IgD-negative memory B cell (primary cell): Measurements from ENCODE around the gene ADSS2. TPM values are rescaled to one million over a fixed set of nuclear protein-coding genes. Genes with fewer than 3 reads are reported as not detected.
"Not testable (repeated sequence)": the region's sequence is repeated elsewhere in the genome, so short reads cannot be mapped to it uniquely, and the experiment has no call there.

ENCODE experiments used
- H3K27ac Mint-ChIP-seq, 3 donors: one replicate each; pipeline ENCODE4 v1.8.0; 2020 to 2022; ENCODE audit warnings: mild to moderate bottlenecking in 3 of 3, mixed read lengths in 3 of 3, moderate library complexity in 1 of 3
- H3K27me3 Mint-ChIP-seq: one replicate; pipeline ENCODE4 v1.8.0; 2021; ENCODE audit warnings: mixed read lengths
- H3K36me3 Mint-ChIP-seq: one replicate; pipeline ENCODE4 v1.8.0; 2020; ENCODE audit warnings: mild to moderate bottlenecking, mixed read lengths
- H3K4me1 Mint-ChIP-seq, 3 donors: one replicate each; pipeline ENCODE4 v1.8.0; 2020 to 2022; ENCODE audit warnings: mixed read lengths in 3 of 3, mild to moderate bottlenecking in 1 of 3
- H3K4me3 Mint-ChIP-seq, 4 donors: one replicate each; pipeline ENCODE4 v1.8.0; 2020 to 2022; ENCODE audit warnings: mild to moderate bottlenecking in 4 of 4, mixed read lengths in 4 of 4, moderate library complexity in 3 of 4
- H3K9me3 Mint-ChIP-seq, 3 donors: one replicate each; pipeline ENCODE4 v1.8.0; 2020 to 2021; ENCODE audit warnings: mixed read lengths in 3 of 3, mild to moderate bottlenecking in 1 of 3
- polyA plus RNA-seq: library from polyadenylated mRNA; unstranded; fragments of 300-500 nt; fragmentation: Illumina TruSeq; gene quantifications from one replicate; pipeline ENCODE4 v1.2.3, GENCODE V29; 2021

The ADSS2 gene
- 19.6 TPM for polyA plus RNA-seq

DNA sequence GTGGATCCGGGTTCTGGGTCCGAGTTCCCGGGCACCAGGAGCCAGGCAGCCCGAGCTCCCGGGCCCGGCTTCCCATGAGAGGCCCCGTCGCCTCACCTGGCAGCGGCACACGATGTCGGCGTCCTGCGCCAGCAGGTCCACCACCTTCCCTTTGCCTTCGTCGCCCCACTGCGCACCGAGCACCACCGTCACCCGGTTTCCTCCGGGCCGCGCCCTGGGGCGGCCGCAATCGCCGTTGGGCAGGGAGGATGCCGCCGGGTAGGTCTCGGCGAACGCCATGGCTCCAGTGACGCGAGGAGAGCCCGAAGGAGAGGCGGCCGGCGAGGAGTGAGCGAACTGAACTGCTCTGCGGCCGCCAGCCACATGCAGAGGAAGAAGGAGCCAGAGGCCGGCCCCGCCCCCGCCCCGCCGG lies at the start of gene ADSS2:
Gene ADSS2 (minus strand): TSS at position 371 of the 412 bp plus-strand sequence. CDS start 92 bp downstream, at position 279.
- peaks cover 7% of the 10 kb centered on the region for H3K36me3 Mint-ChIP-seq
- H3K27me3 Mint-ChIP-seq: no peaks in the 10 kb centered on the region
- H3K4me1 Mint-ChIP-seq: peaks cover 25 to 35% (median 25%) of the 10 kb centered on the region in 3 donors
- peak within 1 kb of the TSS; percentile 91 to 99 (median 98) for H3K4me3 Mint-ChIP-seq
- peak within 1 kb of the TSS; percentile 91 to 98 (median 97) for H3K27ac Mint-ChIP-seq
- no peaks in the 10 kb centered on the region for H3K9me3 Mint-ChIP-seq

- not testable (repeated sequence) for H3K36me3 Mint-ChIP-seq, H3K4me3 Mint-ChIP-seq, H3K27me3 Mint-ChIP-seq, H3K27ac Mint-ChIP-seq, H3K9me3 Mint-ChIP-seq, H3K4me1 Mint-ChIP-seq
Measured at GRCh38 chr1:244500515-244500914, 48.8 kb upstream of the ADSS2 start.

DNA sequence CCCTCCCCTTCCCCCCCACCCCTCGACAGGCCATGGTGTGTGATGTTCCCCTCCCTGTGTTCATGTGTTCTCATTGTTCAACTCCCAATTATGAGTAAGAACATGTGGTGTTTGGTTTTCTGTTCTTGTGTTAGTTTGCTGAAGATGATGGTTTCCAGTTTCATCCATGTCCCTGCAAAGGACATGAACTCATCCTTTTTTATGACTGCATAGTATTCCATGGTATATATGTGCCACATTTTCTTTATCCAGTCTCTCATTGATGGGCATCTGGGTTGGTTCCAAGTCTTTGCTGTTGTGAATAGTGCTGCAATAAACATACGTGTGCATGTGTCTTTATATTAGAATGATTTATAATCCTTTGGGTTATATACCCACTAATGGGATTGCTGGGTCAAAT lies 47.8 kb upstream of the ADSS2 start:
- H3K9me3 Mint-ChIP-seq, H3K4me1 Mint-ChIP-seq, H3K27ac Mint-ChIP-seq, H3K27me3 Mint-ChIP-seq, H3K4me3 Mint-ChIP-seq, H3K36me3 Mint-ChIP-seq: not testable (repeated sequence)

GRCh38 chr1:244497805-244498204 lies 46.1 kb upstream of the ADSS2 start:
- H3K4me3 Mint-ChIP-seq: no peak overlapping the region
- H3K9me3 Mint-ChIP-seq: peaks cover 0 to 10% (median 6%) of the 10 kb centered on the region in 3 donors
- H3K36me3 Mint-ChIP-seq: no peaks in the 10 kb centered on the region
- H3K27me3 Mint-ChIP-seq: no peaks in the 10 kb centered on the region
- no peak overlapping the region for H3K27ac Mint-ChIP-seq
- no peaks in the 10 kb centered on the region for H3K4me1 Mint-ChIP-seq

DNA sequence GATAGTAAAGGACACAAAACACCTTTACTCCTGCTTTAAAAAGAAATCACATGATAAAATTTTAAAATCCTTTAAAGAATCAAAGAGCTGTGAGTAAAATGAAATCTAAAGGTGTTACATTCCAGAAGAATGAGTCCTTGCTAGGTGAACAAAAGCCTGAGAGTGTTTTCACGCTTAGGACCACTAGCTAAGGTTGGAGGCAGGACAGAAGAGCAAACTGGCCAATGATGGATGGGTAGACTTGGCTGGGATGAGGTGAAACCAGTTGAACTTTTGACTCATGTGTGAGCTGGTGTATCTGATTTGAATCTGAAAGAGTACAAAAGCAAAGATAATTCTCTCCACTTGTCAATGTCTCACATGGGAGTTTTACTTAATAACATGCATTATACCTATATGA lies 44.5 kb upstream of the ADSS2 start:
- no peaks in the 10 kb centered on the region for H3K36me3 Mint-ChIP-seq
- H3K9me3 Mint-ChIP-seq: peaks cover 0 to 10% (median 6%) of the 10 kb centered on the region in 3 donors
- H3K27ac Mint-ChIP-seq: no peak overlapping the region
- no peaks in the 10 kb centered on the region for H3K27me3 Mint-ChIP-seq
- no peak overlapping the region for H3K4me3 Mint-ChIP-seq
- H3K4me1 Mint-ChIP-seq: no peaks in the 10 kb centered on the region

DNA sequence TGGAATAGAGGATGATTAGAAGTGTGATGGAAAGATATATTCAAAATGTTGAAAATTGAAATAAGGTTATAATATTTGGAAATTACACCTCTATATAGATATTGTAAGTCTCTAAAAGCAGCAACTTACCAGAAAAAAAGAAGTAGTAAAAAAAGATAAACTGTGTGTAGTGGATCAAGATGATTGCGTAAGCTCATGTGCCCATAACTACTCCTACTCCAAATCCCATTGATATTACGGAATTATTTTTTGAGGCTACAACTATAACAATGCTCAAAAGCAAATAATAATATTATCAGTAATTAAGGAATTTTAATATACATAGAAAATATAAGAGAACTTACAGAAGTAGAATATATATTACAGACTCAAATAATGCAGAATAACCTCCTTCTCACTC lies 42.9 kb upstream of the ADSS2 start:
- no peak overlapping the region for H3K27ac Mint-ChIP-seq

GRCh38 chr1:244484971-244485370 lies 33.3 kb upstream of the ADSS2 start:
- H3K4me1 Mint-ChIP-seq, H3K9me3 Mint-ChIP-seq, H3K36me3 Mint-ChIP-seq, H3K4me3 Mint-ChIP-seq, H3K27ac Mint-ChIP-seq, H3K27me3 Mint-ChIP-seq: not testable (repeated sequence)

More for the DNA sequence above, 42.9 kb upstream of the ADSS2 start:
- Mint-ChIP-seq H3K4me3 (no peak overlapping the region), H3K9me3 (peaks cover 0 to 2% (median 2%) of the 10 kb centered on the region in 3 donors), H3K36me3 (no peaks in the 10 kb centered on the region), H3K27me3 (no peaks in the 10 kb centered on the region), H3K4me1 (no peaks in the 10 kb centered on the region)

DNA sequence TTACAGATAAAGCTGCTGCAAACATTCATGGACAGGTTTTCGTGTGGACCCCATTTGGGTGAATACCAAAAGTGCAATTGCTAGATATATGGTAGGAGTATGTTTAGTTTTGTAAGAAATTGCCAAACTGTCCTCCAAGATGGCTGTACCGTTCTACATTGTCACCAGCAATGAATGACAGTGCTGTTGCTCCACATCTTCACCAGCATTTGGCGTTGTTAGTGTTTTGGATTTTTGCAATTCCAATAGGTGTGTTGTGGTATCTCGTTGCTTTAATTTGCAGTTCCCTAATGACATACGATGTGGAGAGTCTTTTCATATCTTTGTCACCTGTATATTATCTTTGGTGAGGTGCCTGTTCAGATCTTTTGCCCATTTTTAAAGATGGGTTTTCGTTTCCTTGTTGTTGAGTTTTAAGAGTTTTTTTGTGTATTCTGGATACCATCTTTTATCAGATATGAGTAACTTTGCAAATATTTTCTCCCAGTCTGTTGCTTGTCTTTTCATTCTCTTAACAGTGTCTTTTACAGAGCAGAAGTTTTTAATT lies 21.4 kb upstream of the ADSS2 start:
- Mint-ChIP-seq H3K27ac (no peak overlapping the region), H3K27me3 (no peaks in the 10 kb centered on the region), H3K4me3 (no peak overlapping the region), H3K4me1 (peaks cover 0 to 4% (median 0%) of the 10 kb centered on the region in 3 donors), H3K9me3 (peaks cover 4 to 10% (median 8%) of the 10 kb centered on the region in 3 donors), H3K36me3 (peaks cover 11% of the 10 kb centered on the region)

- Mint-ChIP-seq H3K4me3 (no peak overlapping the region), H3K27me3 (no peaks in the 10 kb centered on the region), H3K4me1 (peaks cover 0 to 2% (median 2%) of the 10 kb centered on the region in 3 donors), H3K36me3 (peaks cover 4% of the 10 kb centered on the region), H3K9me3 (peaks cover 1 to 6% (median 2%) of the 10 kb centered on the region in 3 donors), H3K27ac (no peak overlapping the region)
Measured at GRCh38 chr1:244466724-244467123, 15.0 kb upstream of the ADSS2 start.

DNA sequence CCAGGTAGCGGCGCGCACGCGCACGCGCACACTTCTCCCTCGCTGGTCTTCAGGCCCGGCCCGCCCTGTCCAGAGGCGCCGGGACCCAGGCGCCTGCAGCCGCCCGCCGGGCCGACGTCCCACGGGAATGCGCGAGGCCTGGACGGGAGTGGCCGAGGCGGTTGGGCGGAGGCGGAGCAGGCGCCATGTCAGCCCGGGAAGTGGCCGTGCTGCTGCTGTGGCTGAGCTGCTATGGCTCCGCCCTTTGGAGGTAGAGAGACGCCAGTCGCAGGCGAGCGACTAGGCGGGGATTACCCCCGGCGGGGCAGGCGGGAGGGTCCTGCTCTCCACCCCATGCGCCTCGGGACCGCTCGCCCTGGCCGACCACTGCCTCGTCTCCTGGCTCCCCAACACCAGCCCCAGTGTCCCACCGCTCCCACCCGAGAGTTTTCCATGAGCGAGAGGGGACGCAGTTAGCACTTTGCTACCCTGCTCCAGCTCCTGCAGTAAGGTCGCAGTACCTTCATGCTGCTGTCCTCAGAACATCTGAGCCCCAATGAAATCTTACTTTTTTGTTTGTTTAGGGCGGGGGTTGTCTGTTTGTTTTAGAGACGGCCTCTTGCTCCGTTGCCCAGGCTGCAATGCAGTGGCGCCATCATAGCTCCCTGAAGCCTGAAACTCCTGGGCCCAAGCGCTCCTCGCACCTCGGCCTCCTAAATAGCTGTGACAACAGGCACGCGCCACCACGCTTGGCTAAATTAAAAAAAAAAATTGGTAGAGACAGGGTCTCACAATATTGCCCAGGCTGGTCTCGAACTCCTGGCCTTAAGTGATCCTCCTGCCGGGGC lies 9.7 kb upstream of the ADSS2 start, which contains the start of gene CATSPERE:
Gene CATSPERE (plus strand): TSS at position 29 of the 827 bp plus-strand sequence. CDS start 157 bp downstream, at position 186.
- H3K27me3 Mint-ChIP-seq: no peaks in the 10 kb centered on the region
- peaks cover 4 to 10% (median 9%) of the 10 kb centered on the region in 3 donors for H3K4me1 Mint-ChIP-seq
- peak within 1 kb of the TSS; percentile 81 to 92 (median 86) for H3K4me3 Mint-ChIP-seq
- peak within 1 kb of the TSS; percentile 11 to 97 (median 21) for H3K27ac Mint-ChIP-seq
- H3K36me3 Mint-ChIP-seq: no peaks in the 10 kb centered on the region
- peaks cover 0 to 1% (median 0%) of the 10 kb centered on the region in 3 donors for H3K9me3 Mint-ChIP-seq

DNA sequence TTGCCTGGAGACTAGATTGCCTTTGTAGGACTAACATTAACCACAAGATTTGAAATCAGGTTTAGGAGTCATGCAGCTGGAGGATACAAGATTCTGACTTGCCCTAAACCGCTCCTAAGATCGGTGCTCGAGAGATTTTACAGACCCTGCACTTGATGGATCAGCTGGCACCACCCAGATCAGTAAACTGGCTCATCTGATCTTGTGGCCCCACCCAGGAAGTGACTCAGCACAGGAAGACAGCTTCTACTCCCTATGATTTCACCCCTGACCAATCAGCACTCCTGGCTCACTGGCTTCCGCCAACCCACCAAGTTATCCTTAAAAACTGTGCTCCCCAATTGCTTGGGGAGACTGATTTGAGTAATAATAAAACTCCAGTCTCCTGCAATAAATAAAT lies 8.5 kb upstream of the ADSS2 start:
- Mint-ChIP-seq H3K9me3 (no peaks in the 10 kb centered on the region), H3K4me1 (peaks cover 4 to 10% (median 9%) of the 10 kb centered on the region in 3 donors), H3K27ac (peak overlapping the region in 2 of 3 donors; percentile 39 to 44), H3K36me3 (no peaks in the 10 kb centered on the region), H3K4me3 (peak overlapping the region; percentile 25 to 79 (median 68)), H3K27me3 (no peaks in the 10 kb centered on the region)

DNA sequence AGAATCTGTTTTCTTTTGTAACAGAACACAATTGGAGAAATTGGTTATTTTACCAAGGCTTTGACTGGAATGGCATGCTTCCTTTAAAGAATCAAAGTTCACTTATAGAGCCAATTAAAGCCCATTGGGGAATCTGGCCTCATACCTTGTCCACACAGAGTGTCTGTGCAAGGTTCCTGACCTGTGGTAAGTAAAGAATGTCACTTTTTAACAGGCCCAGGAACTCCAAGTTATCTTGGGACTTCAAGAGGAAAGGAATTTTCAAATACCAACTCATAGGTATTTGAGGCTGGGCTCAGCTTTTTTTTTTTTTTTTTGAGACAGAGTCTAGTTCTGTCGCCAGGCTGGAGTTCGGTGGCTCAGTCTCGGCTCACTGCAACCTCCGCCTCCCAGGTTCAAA lies 7.1 kb upstream of the ADSS2 start:
- Mint-ChIP-seq H3K4me3 (no peak overlapping the region), H3K27me3 (no peaks in the 10 kb centered on the region), H3K27ac (no peak overlapping the region), H3K9me3 (no peaks in the 10 kb centered on the region), H3K36me3 (peaks cover 1% of the 10 kb centered on the region), H3K4me1 (peaks cover 4 to 10% (median 9%) of the 10 kb centered on the region in 3 donors)

DNA sequence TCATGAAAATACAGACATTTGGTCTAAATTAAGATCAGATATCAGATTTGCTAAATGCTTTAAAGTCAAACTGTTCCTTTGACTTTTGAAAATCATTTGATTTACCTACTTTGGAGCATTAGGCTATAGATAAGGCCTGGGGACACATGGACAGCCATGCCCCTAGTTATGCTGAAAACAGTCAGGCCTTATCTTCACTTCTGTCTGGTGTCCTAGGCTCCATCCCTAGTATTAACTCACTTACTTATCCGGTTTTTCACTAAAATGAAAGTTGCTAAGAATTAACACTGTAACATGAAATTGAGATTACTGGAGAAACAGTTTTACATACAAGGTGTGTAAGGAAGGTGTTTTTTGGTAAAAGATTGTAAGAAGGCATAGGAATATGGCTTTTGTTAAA lies 4.9 kb upstream of the ADSS2 start:
- Mint-ChIP-seq H3K4me1 (peaks cover 8 to 14% (median 12%) of the 10 kb centered on the region in 3 donors), H3K4me3 (peak overlapping the region in 1 of 4 donors; percentile 51), H3K36me3 (peaks cover 4% of the 10 kb centered on the region), H3K27me3 (no peaks in the 10 kb centered on the region), H3K27ac (no peak overlapping the region), H3K9me3 (no peaks in the 10 kb centered on the region)

DNA sequence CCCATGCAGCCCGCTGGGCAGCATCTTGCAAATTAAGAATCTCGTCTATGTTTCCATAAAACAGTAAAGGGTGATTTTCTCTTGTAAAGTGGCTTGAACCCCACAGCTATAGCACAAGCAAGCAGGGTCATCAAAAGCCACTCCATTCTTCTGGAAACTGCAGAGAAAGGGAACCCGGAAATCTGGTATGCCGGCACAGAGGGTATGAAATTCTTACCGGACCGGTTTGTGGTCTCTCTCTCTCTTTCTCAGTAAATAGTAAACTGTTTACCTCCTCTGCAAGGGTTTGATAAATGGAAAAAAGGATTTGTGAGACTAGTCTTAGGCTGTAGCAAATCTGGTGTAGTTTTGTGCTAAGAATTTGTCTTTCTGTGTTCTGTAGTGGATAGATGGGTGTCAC lies 2.7 kb upstream of the ADSS2 start:
- Mint-ChIP-seq H3K27me3 (no peaks in the 10 kb centered on the region), H3K9me3 (no peaks in the 10 kb centered on the region), H3K27ac (peak overlapping the region in 2 of 3 donors; percentile 37 to 91), H3K4me3 (peak overlapping the region in 1 of 4 donors; percentile 18), H3K4me1 (peaks cover 15 to 17% (median 16%) of the 10 kb centered on the region in 3 donors), H3K36me3 (peaks cover 4% of the 10 kb centered on the region)

DNA sequence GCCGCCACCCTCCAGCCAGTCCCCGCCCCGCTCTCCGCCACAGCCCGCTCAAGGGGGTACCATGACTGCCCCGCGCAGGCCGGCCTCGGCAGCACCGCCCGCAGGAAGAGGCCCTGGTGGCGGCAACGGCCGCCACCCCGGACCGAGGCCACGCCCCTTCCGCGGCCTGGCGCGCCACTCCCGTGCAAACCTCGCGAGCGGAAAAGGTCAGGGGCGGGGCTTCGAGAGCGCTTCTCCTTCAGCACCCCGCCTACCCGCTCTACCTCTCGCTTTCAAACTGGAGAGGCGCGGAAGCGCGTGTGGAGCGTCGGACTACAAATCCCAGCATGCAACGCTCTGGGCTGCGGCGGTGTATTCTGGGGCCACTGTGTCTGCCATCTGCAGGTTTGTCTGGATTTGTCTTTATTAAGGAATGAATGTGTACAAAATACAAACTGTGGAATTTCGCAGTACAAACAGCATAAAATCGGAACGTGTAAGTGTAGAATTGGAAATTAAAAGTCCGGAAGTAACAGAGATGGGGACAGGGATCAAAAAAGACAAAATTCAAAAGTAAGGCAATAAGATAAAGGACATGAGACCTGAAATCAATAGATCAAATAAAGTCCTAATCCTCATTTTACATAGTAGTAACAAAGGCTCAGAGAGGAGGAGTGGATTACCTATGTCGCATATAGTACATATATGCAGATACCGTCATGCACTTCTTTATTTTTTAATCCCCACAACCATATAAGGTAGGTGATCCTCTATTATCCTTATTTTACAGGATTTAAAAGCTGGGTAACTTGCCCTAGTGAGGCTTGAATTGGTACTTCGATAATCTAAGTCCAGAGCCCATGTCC lies 464 bp upstream of the ADSS2 start:
- Mint-ChIP-seq H3K4me1 (peaks cover 25 to 31% (median 25%) of the 10 kb centered on the region in 3 donors), H3K36me3 (peaks cover 7% of the 10 kb centered on the region), H3K9me3 (no peaks in the 10 kb centered on the region), H3K4me3 (peak overlapping the region; percentile 91 to 99 (median 98)), H3K27me3 (no peaks in the 10 kb centered on the region), H3K27ac (peak overlapping the region; percentile 78 to 98 (median 97))
